GM12801 (cell line): ENCODE measurements around the gene FBXO39.

Source experiments
- TF ChIP-seq, protein P1 (sequence below): IDR thresholded peaks from one replicate; pipeline ENCODE4 v1.5.1; 2011; ENCODE audit warnings: control low read depth; ENCODE audit not compliant: insufficient read length; ENCODE audit errors: extremely low read depth

FBXO39 gene

DNA sequence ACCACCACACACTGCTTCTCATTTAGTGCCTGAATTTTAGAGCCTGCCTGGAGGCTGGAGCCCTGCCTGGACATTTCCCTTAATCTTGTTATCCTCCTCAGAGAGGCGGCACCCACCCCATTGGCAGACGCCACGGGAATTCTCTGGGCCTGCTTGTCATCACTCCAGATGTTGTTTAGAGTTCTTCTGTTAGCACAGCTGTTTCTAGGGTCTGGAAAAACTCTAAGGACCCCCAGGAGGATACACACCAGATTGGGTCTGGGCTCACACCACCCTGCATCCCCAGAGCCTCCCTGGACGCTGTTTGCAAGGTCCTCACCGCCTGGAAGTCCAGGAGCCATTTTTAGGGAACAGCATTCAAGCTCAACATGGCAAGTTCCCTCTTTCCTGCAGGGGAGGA is 20.7 kb upstream of the FBXO39 start:
- TF ChIP-seq, protein P1, sequence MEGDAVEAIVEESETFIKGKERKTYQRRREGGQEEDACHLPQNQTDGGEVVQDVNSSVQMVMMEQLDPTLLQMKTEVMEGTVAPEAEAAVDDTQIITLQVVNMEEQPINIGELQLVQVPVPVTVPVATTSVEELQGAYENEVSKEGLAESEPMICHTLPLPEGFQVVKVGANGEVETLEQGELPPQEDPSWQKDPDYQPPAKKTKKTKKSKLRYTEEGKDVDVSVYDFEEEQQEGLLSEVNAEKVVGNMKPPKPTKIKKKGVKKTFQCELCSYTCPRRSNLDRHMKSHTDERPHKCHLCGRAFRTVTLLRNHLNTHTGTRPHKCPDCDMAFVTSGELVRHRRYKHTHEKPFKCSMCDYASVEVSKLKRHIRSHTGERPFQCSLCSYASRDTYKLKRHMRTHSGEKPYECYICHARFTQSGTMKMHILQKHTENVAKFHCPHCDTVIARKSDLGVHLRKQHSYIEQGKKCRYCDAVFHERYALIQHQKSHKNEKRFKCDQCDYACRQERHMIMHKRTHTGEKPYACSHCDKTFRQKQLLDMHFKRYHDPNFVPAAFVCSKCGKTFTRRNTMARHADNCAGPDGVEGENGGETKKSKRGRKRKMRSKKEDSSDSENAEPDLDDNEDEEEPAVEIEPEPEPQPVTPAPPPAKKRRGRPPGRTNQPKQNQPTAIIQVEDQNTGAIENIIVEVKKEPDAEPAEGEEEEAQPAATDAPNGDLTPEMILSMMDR = no peak

GRCh38 chr17:6755731-6756184 is 20.3 kb upstream of the FBXO39 start, which contains the start of gene XAF1:
XAF1 (plus strand) TSS chr17:6756046; CDS start chr17:6756079, 33 bp downstream.
- TF ChIP-seq, protein P1 = no peak

GRCh38 chr17:6756425-6757031 is 19.5 kb upstream of the FBXO39 start:
- TF ChIP-seq, protein P1 = no peak

DNA sequence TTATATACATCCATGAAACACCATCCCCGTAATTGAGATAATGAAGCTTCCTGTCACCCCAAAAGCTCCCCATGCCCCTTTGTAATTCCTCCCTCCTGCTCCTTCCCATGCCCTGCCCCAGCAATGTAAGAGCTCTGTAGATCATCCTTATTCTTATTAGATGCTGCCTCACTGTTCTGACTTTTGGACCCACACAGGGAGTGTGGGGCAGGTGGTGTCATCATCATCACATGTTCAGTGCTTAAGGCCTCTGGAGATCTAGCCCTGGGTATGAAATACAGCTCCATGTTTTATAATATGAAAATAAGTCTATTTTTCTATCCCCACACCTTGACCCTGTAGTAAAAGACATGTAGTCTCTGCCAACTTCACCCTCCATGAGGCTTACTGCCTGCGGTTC is 18.3 kb upstream of the FBXO39 start:
- TF ChIP-seq, protein P1 = no peak

GRCh38 chr17:6761779-6762178 is 14.2 kb upstream of the FBXO39 start:
- TF ChIP-seq, protein P1 = no peak

DNA sequence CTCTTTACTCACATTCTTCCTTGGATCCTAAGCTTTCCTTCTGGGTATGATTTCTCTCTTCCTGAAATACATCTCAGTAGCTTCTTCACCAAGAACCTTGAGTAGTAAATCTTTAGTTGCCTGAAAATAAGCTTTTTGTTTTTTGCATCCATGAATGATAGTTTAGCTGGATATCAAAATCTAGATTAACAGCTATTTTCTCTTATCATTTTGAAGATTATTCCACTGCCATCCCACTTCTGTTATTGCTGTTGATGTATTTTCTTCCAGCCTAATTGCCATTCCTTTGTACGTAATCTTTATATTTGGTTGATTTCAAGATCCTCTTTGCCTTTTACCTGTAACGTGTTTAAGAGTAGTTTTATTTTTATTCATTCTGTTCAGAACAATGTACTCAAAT is 7.6 kb upstream of the FBXO39 start:
- TF ChIP-seq, protein P1 = no peak

DNA sequence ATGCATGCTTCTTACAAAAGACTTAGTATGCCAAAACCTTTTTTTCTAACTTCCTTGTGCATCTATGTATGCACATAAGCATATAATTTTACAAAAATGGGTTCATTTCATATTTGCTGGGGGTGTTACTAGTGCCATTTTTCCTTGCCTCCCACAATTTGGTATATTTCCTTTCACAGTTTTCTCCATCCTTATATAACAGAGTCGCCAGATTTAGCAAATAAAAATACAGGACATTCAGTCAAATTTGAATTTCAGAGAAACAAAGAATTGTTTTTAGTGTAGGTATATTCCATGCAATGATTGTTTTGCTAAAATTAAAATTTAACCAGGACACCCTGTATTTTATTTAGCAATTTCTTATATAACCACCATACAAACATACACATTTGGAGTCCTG is 4.0 kb upstream of the FBXO39 start:
- TF ChIP-seq, protein P1 = no peak
